GM18498 (cell line): ENCODE data around the gene MDFI.

Experiments used
- ATAC-seq: cut with Tn5 transposase; IDR thresholded peaks from one replicate; pipeline ENCODE4 v1.9.1; 2021; ENCODE audit warnings: mild to moderate bottlenecking, moderate library complexity; ENCODE audit not compliant: unreplicated experiment

Gene MDFI

DNA sequence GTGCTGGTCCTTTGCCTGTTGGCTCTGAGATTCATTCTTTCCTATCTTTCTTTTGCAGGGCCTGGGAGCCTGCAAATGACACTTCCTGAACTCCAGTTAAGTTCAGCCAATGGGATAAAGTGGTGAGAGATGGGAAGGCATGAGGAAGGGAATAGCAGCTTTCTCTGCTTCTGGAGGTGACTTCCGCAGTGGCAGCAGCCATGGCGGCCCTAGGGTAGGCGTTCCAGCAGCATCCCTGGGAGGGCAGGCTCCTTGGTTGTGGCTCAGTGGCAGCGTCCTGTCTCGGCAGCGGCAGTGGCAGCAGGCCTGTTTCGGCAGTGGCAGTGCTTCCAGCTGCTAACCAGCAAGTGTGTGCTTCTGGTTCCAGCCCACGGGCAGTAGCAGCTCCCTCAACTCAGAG is 7.3 kb upstream of the MDFI start:
- ATAC-seq: no peak

DNA sequence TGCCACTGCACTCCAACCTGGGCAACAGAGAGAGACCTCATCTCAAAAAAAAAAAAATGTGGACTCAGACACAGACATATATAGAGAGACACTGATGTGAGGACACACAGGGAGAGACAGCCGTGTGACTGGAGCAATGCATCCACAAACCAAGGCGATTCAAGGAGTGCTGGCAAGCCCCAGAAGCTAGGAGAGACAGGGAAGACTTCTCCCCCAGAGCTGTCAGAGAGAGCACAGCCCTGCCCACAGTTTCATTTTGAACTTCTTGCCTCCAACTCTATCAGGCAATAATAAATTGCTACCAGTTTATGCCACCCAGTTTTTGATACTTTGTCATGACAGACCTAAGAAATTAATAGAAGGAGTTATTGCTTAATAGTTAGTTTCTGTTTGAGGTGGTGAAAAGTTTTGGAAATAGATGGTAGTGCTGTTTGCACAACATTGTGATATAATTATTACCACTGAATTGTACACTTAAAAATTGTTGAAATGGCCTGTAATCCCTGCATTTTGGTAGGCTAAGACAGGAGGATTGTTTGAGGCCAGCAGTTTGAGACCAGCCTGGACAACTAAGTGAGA is 5.1 kb upstream of the MDFI start:
- no peak for ATAC-seq

DNA sequence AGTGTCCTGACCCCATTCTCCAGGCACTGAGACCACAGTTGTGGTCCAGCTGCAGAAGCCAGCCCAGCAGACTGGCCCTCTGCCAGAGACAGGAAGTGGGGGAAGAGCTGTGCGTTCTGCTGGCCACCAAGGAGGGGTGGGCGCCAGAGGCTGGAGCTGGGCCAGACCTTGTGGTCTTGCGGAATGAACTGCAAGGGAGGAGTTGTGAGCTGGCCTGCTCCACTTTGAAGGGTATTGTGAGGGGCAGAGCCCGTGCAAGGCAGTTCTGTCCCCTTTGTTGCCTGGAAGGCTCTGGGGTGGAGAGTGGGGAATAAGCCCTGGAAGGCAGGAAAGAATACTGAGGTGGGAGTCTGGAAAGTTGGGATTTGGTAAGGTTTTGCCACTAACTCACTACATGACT is 3.6 kb upstream of the MDFI start:
- ATAC-seq: no peak

DNA sequence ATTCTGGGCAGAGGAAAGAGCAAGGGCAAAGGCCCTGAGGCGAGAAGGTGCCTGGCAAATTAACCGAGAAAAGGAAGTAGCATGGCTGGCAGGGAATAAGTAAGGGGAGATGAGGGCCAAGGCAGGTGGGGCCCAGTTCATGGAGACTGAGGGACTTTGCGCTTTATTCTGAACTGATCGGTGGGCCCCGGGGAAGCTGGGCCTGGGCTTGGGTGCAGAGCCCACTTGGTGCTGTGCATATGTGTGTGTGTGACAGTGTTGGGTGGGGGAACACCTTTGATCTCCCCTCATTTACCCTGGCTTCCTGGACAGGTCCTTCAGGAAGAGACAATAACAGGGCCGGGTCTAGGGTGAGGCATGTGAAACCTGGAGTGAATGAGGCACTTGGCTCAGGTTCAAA is 2.9 kb upstream of the MDFI start:
- ATAC-seq: no peak

DNA sequence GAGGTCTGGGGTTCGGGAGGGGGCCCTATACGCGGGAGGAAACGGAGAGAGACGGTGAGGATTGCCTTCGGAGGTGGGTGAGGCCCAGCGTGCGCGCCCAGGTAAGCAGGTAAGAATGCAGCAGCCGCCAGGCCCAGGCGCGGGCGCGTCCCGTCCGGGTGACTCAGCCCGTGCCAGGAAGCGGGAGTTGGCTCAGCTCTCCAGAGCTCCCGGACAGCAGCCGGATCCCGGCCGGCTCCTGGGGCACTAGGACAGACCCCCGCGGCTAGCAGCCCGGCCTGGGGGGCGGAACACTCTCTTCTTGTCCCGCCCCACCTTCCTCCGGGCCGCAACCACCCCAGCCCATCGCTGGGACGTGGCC is 1.5 kb upstream of the MDFI start:
- no peak for ATAC-seq

DNA sequence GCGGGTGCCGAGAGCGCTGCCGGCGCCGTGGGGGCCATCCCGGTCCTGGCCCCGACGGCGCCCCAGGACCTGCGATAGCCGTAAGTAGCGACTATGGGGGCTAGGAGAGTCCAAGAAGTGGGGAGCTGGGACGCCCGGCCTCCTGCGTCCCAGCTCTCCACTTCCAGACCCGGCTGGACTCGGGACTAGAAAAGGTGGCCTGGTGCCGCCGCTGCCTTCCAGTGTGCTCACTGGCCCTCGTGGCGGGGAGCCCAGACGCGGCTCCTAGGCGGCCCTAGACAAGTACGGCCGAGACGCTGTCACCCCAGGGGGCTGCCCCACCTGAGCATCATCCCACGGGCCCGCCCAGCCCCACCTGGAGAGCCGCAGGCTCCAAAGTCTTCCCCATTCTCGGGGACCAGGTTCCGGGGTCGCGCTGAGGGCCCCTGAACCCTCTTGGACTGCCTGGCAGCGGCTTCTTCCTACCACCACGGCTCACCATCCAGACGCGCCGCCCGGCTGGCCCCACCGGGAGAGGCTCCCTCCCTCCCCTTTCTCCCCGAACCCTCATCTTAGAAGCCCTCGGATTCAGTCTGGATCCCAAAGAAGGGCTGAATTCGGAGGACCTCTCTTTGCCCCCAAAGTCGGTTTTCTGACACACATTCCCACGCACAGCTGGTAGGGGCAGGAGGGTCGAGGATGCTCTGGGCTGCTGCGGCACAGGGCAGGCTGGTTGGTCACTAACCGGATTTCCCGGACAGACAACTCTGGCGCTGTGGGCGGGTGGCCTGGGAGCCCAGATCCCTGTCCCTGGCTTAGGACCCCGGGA is 870 bp upstream of the MDFI start:
- no peak for ATAC-seq

DNA sequence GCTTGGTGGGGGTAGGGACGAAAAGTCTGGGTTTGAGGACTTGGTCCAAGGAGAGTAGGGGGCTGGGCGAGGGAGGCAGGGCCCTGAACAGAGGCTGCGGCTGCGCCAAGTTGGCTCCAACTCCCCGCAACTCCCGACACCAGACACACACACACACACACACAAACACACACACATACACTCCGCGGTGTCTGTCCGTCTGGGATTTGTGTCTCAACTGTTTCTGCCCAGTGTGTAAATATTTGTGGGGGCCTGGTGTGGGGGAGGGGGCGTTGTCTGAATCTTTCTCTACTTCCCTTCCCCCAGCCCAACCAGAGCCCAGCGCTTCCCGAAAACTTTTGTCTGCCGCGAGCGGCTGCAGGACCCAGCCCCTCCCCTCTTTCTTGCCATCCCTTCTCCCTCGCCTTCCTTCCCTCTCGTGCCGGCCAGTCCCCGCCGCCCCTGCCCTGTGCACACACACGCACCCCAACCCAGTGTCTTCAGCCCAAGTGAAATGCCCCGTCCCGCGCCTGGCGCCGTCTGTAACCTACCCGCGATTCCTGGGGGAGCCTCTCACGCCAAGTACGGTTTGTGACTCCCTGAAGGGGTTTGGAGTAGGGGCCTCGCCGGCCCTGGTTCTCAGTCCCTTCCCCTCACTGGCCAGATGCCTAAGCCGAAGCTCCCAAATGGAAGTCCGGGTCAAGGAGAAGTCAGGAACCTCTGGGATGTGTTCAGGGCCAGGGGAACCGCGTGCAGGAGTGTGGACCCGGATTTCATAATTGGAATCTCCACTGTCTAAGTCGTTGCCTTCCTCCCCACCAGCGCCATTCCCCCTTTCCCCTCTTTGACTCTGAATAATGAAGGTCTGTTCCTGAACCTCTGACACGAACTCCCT is 904 bp downstream of the MDFI start:
- ATAC-seq: no peak

DNA sequence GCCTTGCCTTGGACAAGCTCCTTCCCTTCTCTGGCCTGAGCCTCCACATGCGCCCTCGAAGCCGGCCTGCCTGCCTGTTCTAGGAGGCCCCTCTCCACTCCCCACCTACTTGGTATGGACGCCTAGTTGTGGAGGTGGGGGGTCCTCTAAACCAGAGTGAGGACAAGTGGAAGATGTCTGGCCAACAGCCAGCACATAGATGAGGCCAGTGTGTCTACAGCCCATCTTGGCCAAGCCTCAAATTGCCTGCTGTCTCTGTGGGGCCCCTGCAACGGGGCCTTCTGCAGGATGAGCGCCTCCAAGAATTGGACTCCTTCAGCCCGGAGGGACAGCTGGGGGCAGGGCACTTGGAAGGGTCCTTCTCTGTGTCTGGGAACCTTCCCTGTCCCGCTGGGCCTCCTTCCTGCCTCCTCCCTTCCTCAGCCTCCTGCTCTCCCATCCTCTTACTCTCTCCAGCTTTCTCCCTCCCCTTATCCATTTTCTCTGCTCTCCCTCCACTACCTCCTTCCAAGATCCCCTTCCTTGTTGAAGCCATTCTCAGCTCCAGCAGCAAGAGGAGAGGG is 1.6 kb downstream of the MDFI start:
- no peak for ATAC-seq

DNA sequence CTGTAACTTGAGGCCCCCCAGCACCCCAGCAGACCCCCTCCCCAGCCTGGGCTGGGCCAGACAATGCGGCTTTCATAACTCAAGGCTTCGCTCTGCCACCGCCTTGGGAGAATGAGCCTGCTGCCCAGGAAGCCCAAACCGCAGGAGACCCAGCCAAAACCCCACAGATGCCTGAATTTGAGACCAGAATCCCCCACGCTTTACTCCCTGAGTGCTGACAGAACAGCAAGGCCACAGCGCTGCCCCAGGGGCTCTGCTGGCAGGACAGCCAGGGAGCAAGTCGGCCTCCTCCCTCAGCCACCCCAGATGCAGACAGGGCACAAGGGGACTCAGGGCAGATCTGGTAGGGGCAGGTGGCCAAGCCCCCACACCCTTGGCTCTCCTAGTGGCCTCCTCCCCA is 2.2 kb downstream of the MDFI start:
- ATAC-seq: no peak

DNA sequence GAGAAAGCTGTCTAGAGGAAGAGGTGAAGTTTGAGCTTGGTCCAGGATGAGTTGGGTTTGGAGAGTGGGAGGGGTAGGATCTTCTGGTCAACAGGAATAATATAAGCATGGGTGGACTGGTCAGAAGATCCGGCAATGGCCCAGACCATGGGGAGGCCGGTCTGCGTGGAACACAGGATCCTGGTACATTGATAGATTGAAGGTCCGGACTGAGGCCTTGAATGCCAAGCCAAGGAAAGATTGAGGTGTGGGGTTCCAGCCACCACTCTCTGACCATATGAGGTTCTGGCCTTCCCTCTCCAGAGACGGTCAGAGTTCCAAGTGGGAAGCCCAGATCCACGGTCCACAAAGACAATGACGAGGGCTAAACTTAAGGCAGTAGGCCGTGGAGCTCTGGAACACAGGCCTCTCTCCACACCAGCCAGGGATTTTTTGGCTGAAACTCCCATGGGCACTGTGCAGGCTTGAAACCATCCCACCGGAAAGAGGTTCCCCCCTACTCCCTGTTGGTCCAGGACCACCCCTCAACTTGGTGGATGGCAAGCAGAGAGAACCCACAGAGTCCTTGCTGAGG is 3.2 kb downstream of the MDFI start:
- ATAC-seq: no peak

DNA sequence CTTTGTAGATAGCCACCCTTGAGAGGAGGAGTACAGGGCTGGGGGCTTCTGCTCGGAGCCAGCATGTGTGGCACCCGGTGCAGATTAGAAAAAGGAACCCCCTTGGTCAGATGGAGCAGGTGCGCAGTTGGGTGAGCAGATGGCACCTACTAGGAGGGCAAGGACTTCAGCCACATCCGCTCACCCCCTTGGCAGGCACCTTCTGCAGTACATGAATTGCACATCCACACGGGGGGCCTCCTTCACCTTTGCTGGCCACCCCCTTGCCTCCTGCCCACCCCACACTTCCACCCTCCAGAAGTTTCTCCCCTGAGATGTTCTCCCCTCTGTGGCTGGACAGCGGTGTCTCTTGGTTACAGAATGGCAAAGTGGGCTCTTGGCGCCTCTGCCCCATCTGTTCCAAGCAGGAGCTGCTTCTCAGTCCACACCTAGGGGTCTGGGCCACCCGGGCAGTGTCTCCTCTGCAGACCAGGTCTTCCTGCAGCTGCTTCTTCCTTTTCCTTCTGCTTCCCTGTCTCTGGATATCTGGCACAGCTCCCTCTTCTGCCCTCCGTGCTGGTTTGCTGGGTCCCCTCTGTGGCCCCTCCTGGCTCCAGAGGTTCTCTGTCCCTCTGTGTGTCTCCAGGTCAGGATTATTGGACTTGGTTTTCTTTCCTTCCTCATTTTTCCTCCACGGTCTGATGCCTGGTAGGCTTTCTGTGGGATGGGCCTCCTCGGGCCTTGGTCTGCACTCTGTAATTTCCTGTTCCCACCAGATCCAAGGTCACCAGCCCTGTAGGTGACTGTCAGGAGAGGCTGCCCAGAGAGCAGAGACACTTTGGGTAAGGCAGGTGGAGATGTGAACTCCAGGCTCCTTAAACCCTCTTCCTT is 4.1 kb downstream of the MDFI start:
- ATAC-seq: no peak

DNA sequence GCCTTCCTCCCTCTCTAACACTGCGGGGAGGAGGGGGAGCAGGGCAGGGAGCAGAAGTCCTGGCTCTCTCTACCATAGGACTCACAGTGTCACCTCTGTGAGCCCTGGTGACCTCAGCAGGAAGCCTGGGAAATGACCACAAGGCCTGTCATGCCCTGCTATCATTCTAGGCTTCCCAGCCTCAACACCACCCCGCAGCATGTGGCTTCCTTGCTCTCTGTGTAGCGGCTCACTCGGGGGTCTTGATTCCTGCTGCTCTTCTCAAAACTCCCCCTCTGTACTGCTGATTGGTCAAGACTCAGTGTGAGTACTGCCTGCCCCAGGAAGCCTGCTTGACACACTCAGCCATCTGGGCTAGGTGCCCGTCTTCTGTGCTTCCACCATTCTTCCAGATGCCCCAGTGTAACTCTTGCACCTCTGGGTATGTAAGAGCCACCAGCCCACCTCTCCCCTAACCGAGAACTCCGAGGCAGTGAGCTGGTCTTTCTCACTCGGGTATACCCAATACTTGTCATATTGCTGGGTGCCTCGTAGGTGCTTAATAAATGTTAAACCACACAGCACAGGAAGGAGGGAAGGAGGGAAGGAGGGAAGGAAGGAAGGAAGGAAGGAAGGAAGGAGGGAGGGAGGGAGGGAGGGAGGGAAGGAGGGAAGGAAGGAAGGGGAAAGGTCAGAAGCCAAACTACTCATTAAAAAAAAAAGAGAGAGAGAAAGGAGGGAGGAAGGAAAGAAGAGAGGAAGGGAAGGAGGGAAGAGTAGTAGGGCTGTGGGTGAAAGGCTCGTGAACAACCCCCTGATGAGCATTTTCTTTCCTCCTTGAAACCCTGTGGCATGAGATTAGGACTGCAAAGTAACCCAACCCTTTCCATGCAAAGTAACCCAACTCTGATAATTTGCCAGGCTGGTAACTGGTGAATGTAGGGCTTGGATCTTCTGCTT is 5.0 kb downstream of the MDFI start:
- ATAC-seq: no peak

DNA sequence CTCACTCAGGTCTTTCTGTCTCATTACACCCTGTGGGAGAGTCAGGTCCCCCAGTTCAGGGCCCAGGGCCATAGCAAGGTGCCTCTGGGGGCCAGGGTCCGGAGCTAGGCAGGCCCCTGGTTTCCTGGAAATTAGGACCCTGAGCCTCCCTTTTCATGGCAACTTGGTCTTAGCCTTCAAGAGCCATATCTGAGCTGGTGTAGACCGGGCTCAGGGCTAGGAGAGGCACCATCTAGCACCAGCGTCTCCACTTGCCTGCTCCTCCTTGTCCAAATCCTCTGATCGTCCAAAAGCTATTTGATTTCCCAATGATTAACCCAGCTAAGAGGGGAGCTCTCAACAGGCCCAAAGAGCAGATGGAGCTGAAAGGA is 5.6 kb downstream of the MDFI start:
- no peak for ATAC-seq

DNA sequence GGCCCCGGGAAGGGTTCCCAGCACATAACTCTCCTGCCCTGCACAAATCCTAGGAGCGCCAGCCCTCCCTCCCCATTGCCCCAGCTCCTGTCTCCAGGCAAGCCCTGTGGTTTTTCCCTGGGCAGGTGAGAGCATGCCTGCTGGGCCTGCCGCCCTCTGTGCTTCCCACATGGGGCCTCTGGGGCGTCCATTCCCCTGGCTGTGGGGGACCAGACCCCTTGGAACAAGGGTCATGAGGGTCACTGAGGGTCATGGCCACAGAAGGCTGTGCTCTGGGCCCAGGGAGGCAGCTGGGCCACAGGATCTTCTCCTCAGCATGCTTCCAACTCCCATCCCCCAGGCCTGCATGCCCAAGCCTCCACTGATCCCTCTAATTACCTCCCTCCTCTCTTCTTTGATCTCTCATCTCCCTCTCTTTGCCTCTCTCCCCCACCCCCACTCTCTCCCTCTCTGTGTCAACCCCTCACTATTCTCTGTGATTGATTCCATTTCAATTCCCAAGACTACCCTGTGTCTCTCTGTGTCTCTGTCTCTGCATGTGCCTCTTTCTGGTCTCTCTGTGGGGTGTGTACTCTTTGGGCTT is 6.1 kb downstream of the MDFI start:
- ATAC-seq: no peak

DNA sequence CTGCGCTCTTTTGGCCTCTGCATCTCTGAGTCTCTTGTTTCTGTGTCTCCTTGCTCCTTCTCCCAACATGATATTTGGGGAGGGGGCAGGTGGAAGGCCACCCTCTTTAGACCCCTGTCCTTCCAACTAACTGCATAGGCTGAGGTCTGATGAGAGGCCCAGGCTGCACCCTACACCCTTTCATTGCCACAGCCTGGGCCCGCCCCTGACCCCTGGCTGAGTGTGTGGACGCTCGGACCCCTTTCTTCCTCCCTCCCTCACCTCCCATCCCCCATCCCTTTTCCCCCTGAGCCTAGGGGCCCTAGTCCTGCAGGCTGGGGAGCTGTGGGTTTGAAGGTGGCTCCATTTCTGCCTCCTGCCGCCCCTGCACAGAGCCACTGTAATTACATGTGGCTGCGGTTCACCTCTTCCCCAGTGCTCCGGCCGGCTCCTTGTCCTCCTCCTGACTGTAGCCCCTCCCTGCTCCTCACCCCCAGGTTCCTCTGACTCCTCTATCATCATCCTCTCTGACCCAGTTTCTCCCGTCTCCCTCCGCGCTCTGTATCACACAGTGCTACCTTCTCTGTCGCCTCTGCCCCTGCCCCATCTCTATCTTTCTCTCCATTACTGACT is 6.8 kb downstream of the MDFI start:
- ATAC-seq: no peak

DNA sequence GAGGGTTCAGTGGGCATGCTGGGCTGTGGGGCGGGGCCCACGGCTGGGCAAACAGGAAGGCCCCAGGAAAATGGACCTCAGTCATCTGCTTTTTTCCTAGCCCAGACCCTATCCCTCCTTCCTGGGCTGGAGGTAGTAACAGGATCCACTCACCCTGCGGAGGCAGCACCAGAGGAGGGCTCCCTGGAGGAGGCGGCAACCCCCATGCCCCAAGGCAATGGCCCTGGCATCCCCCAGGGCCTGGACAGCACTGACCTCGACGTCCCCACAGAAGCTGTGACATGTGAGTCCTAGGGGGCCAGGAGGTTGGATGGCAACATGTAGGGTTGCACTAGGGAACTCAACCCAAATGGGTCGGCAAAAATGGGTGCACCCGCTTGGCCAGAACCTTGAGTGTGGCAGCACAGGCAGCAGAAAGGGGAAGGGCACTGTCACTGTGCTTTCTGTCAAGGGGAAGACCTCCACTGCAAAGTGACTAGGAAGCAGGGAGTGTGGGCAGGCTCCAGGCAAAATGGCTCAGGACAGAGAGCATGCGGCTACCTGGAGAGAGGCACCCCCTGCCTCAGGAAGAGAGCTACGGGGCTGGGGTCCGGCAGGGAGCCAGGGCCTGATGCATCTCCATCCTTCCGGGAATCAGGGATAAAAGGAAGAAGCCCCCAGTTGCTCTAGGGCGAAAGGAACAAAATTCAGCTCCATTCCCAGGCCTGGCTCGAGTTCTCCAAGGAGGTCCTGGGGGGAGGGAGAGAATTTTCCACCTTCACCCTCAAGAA is 7.9 kb downstream of the MDFI start:
- no peak for ATAC-seq

DNA sequence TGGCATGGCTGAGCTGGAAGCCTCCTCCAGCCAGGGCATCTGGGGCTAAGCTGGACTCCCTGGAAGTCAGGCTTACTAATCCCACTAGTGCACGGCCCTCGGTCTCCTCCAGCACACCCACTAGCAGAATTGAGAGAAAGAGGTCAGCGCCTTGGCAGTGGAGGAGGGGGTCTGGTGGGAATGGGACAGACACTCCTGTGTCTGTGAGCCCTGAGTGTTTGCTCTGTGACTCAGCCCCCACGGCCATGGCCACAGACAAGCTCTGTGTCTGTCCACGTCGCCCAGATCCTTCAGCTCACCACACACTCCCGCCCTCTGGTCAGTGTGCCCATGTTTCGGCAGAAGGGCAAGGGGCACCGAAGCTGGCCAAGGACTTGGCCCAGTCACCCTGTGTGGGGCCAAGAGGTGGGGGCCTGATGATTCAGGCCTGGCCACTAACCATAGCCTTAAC is 8.8 kb downstream of the MDFI start:
- no peak for ATAC-seq
